DMS 273 (cell line): ENCODE data around the gene TUT4.

Source experiments
- DNase-seq: peaks from one replicate; lab custom pipeline; 2025; ENCODE audit not compliant: unreplicated experiment; lab: John Stamatoyannopoulos, UW

TUT4 gene

GRCh38 chr1:52534928-52535764 is 17.7 kb downstream of the TUT4 start:
- DNase-seq = no peak

GRCh38 chr1:52533713-52534112 is 19.2 kb downstream of the TUT4 start:
- no peak for DNase-seq

GRCh38 chr1:52532731-52533327 is 20.1 kb downstream of the TUT4 start:
- DNase-seq = no peak

- DNase-seq = no peak
Measured at GRCh38 chr1:52532247-52532646, 20.6 kb downstream of the TUT4 start.

- no peak for DNase-seq
Measured at GRCh38 chr1:52531249-52531872, 21.5 kb downstream of the TUT4 start.

GRCh38 chr1:52530563-52531144 is 22.2 kb downstream of the TUT4 start:
- DNase-seq = no peak

- DNase-seq = no peak
Measured at GRCh38 chr1:52523376-52523775, 29.5 kb downstream of the TUT4 start.

- no peak for DNase-seq
Measured at GRCh38 chr1:52520148-52520547, 32.7 kb downstream of the TUT4 start.

GRCh38 chr1:52518962-52519361 is 33.9 kb downstream of the TUT4 start:
- DNase-seq = no peak

- DNase-seq = no peak
Measured at GRCh38 chr1:52511851-52512615, 40.9 kb downstream of the TUT4 start.

- DNase-seq = no peak
Measured at GRCh38 chr1:52511439-52511838, 41.5 kb downstream of the TUT4 start.

GRCh38 chr1:52506920-52507546 is 45.9 kb downstream of the TUT4 start:
- DNase-seq = no peak

- DNase-seq = no peak
Measured at GRCh38 chr1:52506349-52506748, 46.5 kb downstream of the TUT4 start.

- no peak for DNase-seq
Measured at GRCh38 chr1:52504720-52505119, 48.2 kb downstream of the TUT4 start.

GRCh38 chr1:52503706-52504105 is 49.2 kb downstream of the TUT4 start:
- DNase-seq = no peak

GRCh38 chr1:52502789-52503188 is 50.1 kb downstream of the TUT4 start:
- peak; percentile 34 for DNase-seq

GRCh38 chr1:52487632-52488031 is 65.3 kb downstream of the TUT4 start:
- no peak for DNase-seq

GRCh38 chr1:52482326-52483004 is 70.4 kb downstream of the TUT4 start:
- DNase-seq = no peak

- DNase-seq = no peak
Measured at GRCh38 chr1:52479076-52479475, 73.8 kb downstream of the TUT4 start.

GRCh38 chr1:52477876-52478275 is 75.0 kb downstream of the TUT4 start:
- no peak for DNase-seq
